Endothelial cell of umbilical vein (primary cell): Measurements from ENCODE around the gene C6orf141. TPM values are rescaled to one million over a fixed set of nuclear protein-coding genes. Genes with fewer than 3 reads are reported as not detected.

Experiments
- BruUV-seq: library from RNA; stranded (reverse); fragments of 400-500 nt; replicated peaks from 2 replicates; lab custom pipeline; 2021; lab: Mats Ljungman, UMichigan
- CTCF ChIA-PET: fragments of 300-600, 350-600 bp; sonication (Branson Sonifier 250); formaldehyde crosslinking; loops from one replicate; lab custom pipeline; 2021; ENCODE audit warnings: antibody characterized with exemption, inconsistent platforms; lab: Charles Lee
- POLR2A ChIA-PET: fragments of 300-600, 350-600 bp; sonication (Branson Sonifier 250); formaldehyde crosslinking; loops from one replicate; lab custom pipeline; 2021; ENCODE audit warnings: antibody characterized with exemption, inconsistent platforms; lab: Charles Lee
- DNase-seq: peaks from one replicate; pipeline ENCODE4 v3.0.0-alpha.2; 2011; ENCODE audit warnings: low read depth, low spot score
- FAIRE-seq: peaks from 2 replicates; lab custom pipeline; 2011; peaks lifted over from hg19 to GRCh38; lab: Jason Lieb, UNC
- H2AFZ ChIP-seq: 2 replicates; pipeline ENCODE4 v1.6.0; 2012; ENCODE audit warnings: low read depth, low read length, control low read depth, inconsistent platforms
- H3K27ac ChIP-seq: 2 replicates; pipeline ENCODE4 v1.5.1; 2011; ENCODE audit warnings: low read depth, mild to moderate bottlenecking, control low read depth, low read length, moderate library complexity; ENCODE audit not compliant: insufficient read depth
- H3K27me3 ChIP-seq, 2 experiments: 2 replicates each; pipeline versions ENCODE4 v1.6.0 to v1.6.1; 2011; ENCODE audit warnings: low read length in 2 of 2, mixed read lengths in 1 of 2; ENCODE audit not compliant: control insufficient read depth in 2 of 2, insufficient read depth in 2 of 2
- H3K36me3 ChIP-seq, 2 experiments: 2 replicates in 1 of 2; 3 replicates in 1 of 2; pipeline ENCODE4 v1.5.1; 2011; ENCODE audit warnings: low read length in 2 of 2, mild to moderate bottlenecking in 1 of 2, moderate library complexity in 1 of 2; ENCODE audit not compliant: control insufficient read depth in 2 of 2, insufficient read depth in 2 of 2; ENCODE audit errors: extremely low read depth in 1 of 2
- H3K4me1 ChIP-seq: 3 replicates; pipeline ENCODE4 v1.5.1; 2011; ENCODE audit warnings: mild to moderate bottlenecking, low read length; ENCODE audit not compliant: control insufficient read depth, insufficient read depth; ENCODE audit errors: extremely low read depth
- H3K4me2 ChIP-seq: 2 replicates; pipeline ENCODE4 v1.6.1; 2011; ENCODE audit warnings: low read length, control low read depth, mixed read lengths; ENCODE audit not compliant: insufficient read depth
- H3K4me3 ChIP-seq, 3 experiments: fragments of 200-600 bp in 1 of 3; sonication (generic), shearing (Covaris generic) in 1 of 3; replicated peaks in 1 of 3; 2 replicates each; pipeline ENCODE4 v1.5.1; 2011 to 2016; ENCODE audit warnings: control low read depth in 3 of 3, low read length in 3 of 3, mild to moderate bottlenecking in 2 of 3, inconsistent platforms in 1 of 3, low read depth in 1 of 3, moderate library complexity in 1 of 3; ENCODE audit not compliant: insufficient read depth in 1 of 3
- H3K79me2 ChIP-seq: 2 replicates; pipeline ENCODE4 v1.6.0; 2012; ENCODE audit warnings: low read length, inconsistent platforms; ENCODE audit not compliant: control insufficient read depth, insufficient read depth
- H3K9ac ChIP-seq: replicated peaks from 2 replicates; pipeline ENCODE3; 2011; ENCODE audit warnings: low read length, control low read depth; ENCODE audit not compliant: insufficient read depth; ENCODE audit errors: extremely low read depth
- H3K9me1 ChIP-seq: replicated peaks from 3 replicates; pipeline ENCODE4 v1.6.0; 2011; ENCODE audit warnings: mild to moderate bottlenecking, low read length; ENCODE audit not compliant: control insufficient read depth, insufficient read depth; ENCODE audit errors: extremely low read depth
- H3K9me3 ChIP-seq: replicated peaks from 2 replicates; pipeline ENCODE4 v1.5.1; 2012; ENCODE audit warnings: low read length, inconsistent platforms; ENCODE audit not compliant: control insufficient read depth, insufficient read depth
- H4K20me1 ChIP-seq: replicated peaks from 2 replicates; pipeline ENCODE3; 2011; ENCODE audit warnings: mild to moderate bottlenecking, low read length; ENCODE audit not compliant: control insufficient read depth, insufficient read depth; ENCODE audit errors: extremely low read depth
- CTCF ChIP-seq, 2 donors: IDR thresholded peaks; 1 replicate in 1 of 2; 2 replicates in 1 of 2; pipeline ENCODE4 v1.5.1; 2011; ENCODE audit warnings: low read length in 2 of 2, mild to moderate bottlenecking in 2 of 2, moderate library complexity in 2 of 2, control low read depth in 1 of 2, inconsistent platforms in 1 of 2, low read depth in 1 of 2; ENCODE audit not compliant: insufficient read depth in 1 of 2; ENCODE audit errors: extremely low read depth in 1 of 2
- EZH2 ChIP-seq: IDR thresholded peaks from 2 replicates; pipeline ENCODE4 v1.6.1; 2012; ENCODE audit warnings: borderline replicate concordance, low read depth, mild to moderate bottlenecking, moderate library complexity, low read length, inconsistent platforms; ENCODE audit not compliant: severe bottlenecking
- FOS ChIP-seq: IDR thresholded peaks from 2 replicates; pipeline ENCODE4 v1.6.1; 2011; ENCODE audit warnings: mild to moderate bottlenecking, low read length, moderate library complexity, borderline replicate concordance; ENCODE audit not compliant: insufficient read depth
- GATA2 ChIP-seq: IDR thresholded peaks from 2 replicates; pipeline ENCODE4 v1.7.0; 2011; ENCODE audit warnings: low read depth, mild to moderate bottlenecking, moderate library complexity, mixed read lengths, low read length; ENCODE audit not compliant: insufficient read length, insufficient read depth
- JUN ChIP-seq: IDR thresholded peaks from 2 replicates; pipeline ENCODE4 v1.6.1; 2011; ENCODE audit warnings: borderline replicate concordance, low read depth; ENCODE audit not compliant: insufficient read length, insufficient read depth
- MYC ChIP-seq: IDR thresholded peaks from one replicate; pipeline ENCODE4 v1.6.1; 2011; ENCODE audit warnings: mild to moderate bottlenecking, low read depth, low read length
- POLR2A ChIP-seq: IDR thresholded peaks from 2 replicates; pipeline ENCODE4 v1.6.1; 2012; ENCODE audit warnings: low read depth, mild to moderate bottlenecking, control low read depth, low read length
- POLR2AphosphoS5 ChIP-seq: IDR thresholded peaks from 2 replicates; pipeline ENCODE4 v1.6.1; 2012; ENCODE audit warnings: low read depth, mild to moderate bottlenecking, control low read depth, low read length, moderate library complexity; ENCODE audit not compliant: insufficient read depth
- dilution Hi-C: fragments of 300-500 bp; cut with MboI; formaldehyde crosslinking; loops from one replicate; pipeline ENCODE4 v1.15.0; 2019; ENCODE audit warnings: low sequenced_read_pairs; ENCODE audit not compliant: extremely low pct_ligation_motif_present
- intact Hi-C: fragments of 100-400 bp; cut with micrococcal nuclease; formaldehyde crosslinking; loops from one replicate; pipeline ENCODE4 v1.10.0; 2022
- polyA plus RNA-seq, 4 experiments: library from polyadenylated mRNA; depleted of rRNA in 3 of 4; stranded (reverse) in 3 of 4; unstranded in 1 of 4; fragments of >200 nt; gene quantifications; 2 replicates each; pipeline versions ENCODE4 v1.2.1 to v1.2.3, GENCODE V29; 2011 to 2012; ENCODE audit warnings: missing spikeins in 1 of 4
- total RNA-seq: library from RNA; stranded (reverse); gene quantifications from 2 replicates; pipeline ENCODE4 v1.2.3, GENCODE V29; 2021
- TF ChIP-seq, protein P1 (sequence below): IDR thresholded peaks from 2 replicates; pipeline ENCODE4 v1.6.1; 2011; ENCODE audit not compliant: insufficient read depth, insufficient read length

Gene C6orf141
- total and polyA plus RNA-seq, 2 donors (not counting 3 experiments of a cell fraction or from before 2014, with no cell fraction given), result 5.7 to 15.5 TPM

GRCh38 chr6:49563006-49563886, 12.8 kb downstream of the C6orf141 start:
- CTCF ChIA-PET, result interaction anchor here (0.8 to 17.7 kb wide), 6 partner anchors 9 to 43 kb away, joined by 3 to 205 read pairs (median 3); partner anchors contain the start of gene C6orf141
- intact Hi-C loops (no loop called here), dilution Hi-C loops (no loop called here)
- no peaks in the 10 kb centered on the region for H3K36me3 ChIP-seq
- H3K27ac ChIP-seq, result no peak overlapping the region
- no peaks in the 10 kb centered on the region for H3K9me3 ChIP-seq
- no peak overlapping the region for H3K9ac ChIP-seq
- FAIRE-seq (no peak), DNase-seq (no peak)
- no peaks in the 10 kb centered on the region for H3K79me2 ChIP-seq
- H3K4me2 ChIP-seq, result no peak overlapping the region
- POLR2A ChIA-PET, result interaction anchor here (0.6 kb wide), 1 partner anchor 15 kb away, joined by 5 read pairs; no protein-coding TSS in a partner anchor
- H3K4me3 ChIP-seq, result no peak overlapping the region
- no TSS peak for BruUV-seq
- H3K9me1 ChIP-seq, result no peaks in the 10 kb centered on the region
- no peak overlapping the region for H2AFZ ChIP-seq
- H3K4me1 ChIP-seq, result peaks cover 31% of the 10 kb centered on the region
- no peak for TF ChIP-seq MYC
- TF ChIP-seq CTCF (IDR thresholded peaks at IDR 0.05; ENCODE audit: extremely low read depth in 1 of 2, insufficient read depth in 1 of 2, low read depth in 1 of 2, low read length in 2 of 2), result no peak
- no peak for TF ChIP-seq POLR2A
- TF ChIP-seq FOS, result no peak
- TF ChIP-seq JUN, result no peak
- TF ChIP-seq GATA2, result no peak
- no peak for TF ChIP-seq POLR2AphosphoS5
- TF ChIP-seq, protein P1, sequence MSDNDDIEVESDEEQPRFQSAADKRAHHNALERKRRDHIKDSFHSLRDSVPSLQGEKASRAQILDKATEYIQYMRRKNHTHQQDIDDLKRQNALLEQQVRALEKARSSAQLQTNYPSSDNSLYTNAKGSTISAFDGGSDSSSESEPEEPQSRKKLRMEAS, result no peak
- TF ChIP-seq EZH2, result no peak
- H4K20me1 ChIP-seq, result no peaks in the 10 kb centered on the region
- H3K27me3 ChIP-seq, result no peaks in the 10 kb centered on the region
